GM12878 (cell line): ENCODE results near the gene CDX1. TPM values are rescaled to one million over a fixed set of nuclear protein-coding genes. Genes with fewer than 3 reads are reported as not detected.

ENCODE experiments used
- ATAC-seq: fragments of 200-7000 bp; cut with Tn5 transposase; 3 replicates; pipeline ENCODE4 v1.9.1; 2020; ENCODE audit warnings: mild to moderate bottlenecking, moderate library complexity
- BruUV-seq: library from RNA; stranded (reverse); fragments of 400-500 nt; replicated peaks from 2 replicates; lab custom pipeline; 2021; lab: Mats Ljungman, UMichigan
- CTCF ChIA-PET: fragments of 300-600 bp; sonication (Branson Sonifier 250); formaldehyde crosslinking; extraction: SDS; loops from one replicate; lab custom pipeline; 2021; ENCODE audit warnings: inconsistent platforms; lab: Yijun Ruan, JAX
- POLR2A ChIA-PET: fragments of 350-600 bp; formaldehyde crosslinking; extraction: SDS; loops from one replicate; lab custom pipeline; 2021; ENCODE audit warnings: inconsistent platforms; lab: Charles Lee
- RAD21 ChIA-PET: fragments of 300-600 bp; sonication (Branson Sonifier 250); formaldehyde crosslinking; loops from one replicate; lab custom pipeline; 2023; ENCODE audit warnings: antibody characterized with exemption; ENCODE audit not compliant: unreplicated experiment; lab: Charles Lee
- SMC1A ChIA-PET: fragments of 300-600 bp; sonication (Branson Sonifier 250); formaldehyde crosslinking; loops from one replicate; lab custom pipeline; 2023; ENCODE audit not compliant: unreplicated experiment, uncharacterized antibody; lab: Charles Lee
- DNase-seq: peaks from one replicate; pipeline ENCODE4 v3.0.0-alpha.2; 2011; ENCODE audit warnings: low read depth, low spot score
- FAIRE-seq: peaks from 3 replicates; lab custom pipeline; 2011; peaks lifted over from hg19 to GRCh38; lab: Jason Lieb, UNC
- H2AFZ ChIP-seq: 2 replicates; pipeline ENCODE4 v1.6.0; 2011; ENCODE audit warnings: low read depth, low read length, control low read depth; ENCODE audit not compliant: control insufficient read depth
- H3K27ac ChIP-seq: 2 replicates; pipeline ENCODE4 v1.5.1; 2011; ENCODE audit warnings: control low read depth; ENCODE audit not compliant: control insufficient read depth, insufficient read depth
- H3K27me3 ChIP-seq, 2 experiments: replicated peaks in 1 of 2; 2 replicates each; pipeline versions ENCODE4 v1.6.0 to v1.6.1; 2011; ENCODE audit warnings: low read length in 1 of 2; ENCODE audit not compliant: control insufficient read depth in 2 of 2, insufficient read depth in 2 of 2
- H3K36me3 ChIP-seq, 2 experiments: 2 replicates each; pipeline ENCODE4 v1.5.1; 2011; ENCODE audit warnings: low read length in 1 of 2; ENCODE audit not compliant: control insufficient read depth in 2 of 2, insufficient read depth in 2 of 2
- H3K4me1 ChIP-seq: 2 replicates; pipeline ENCODE4 v1.6.1; 2011; ENCODE audit warnings: mild to moderate bottlenecking, low read length, moderate library complexity, mixed read lengths; ENCODE audit not compliant: control insufficient read depth, insufficient read depth
- H3K4me2 ChIP-seq: 2 replicates; pipeline ENCODE4 v1.6.0; 2011; ENCODE audit warnings: control low read depth; ENCODE audit not compliant: control insufficient read depth, insufficient read depth
- H3K4me3 ChIP-seq: fragments of 200-600 bp; sonication (generic); 2 replicates; pipeline ENCODE4 v1.5.1; 2016
- H3K79me2 ChIP-seq: 2 replicates; pipeline ENCODE4 v1.6.0; 2011; ENCODE audit warnings: low read length; ENCODE audit not compliant: control insufficient read depth, insufficient read depth
- H3K9ac ChIP-seq: 2 replicates; pipeline ENCODE4 v1.8.0; 2011; ENCODE audit warnings: low read length, control low read depth, mixed read lengths; ENCODE audit not compliant: control insufficient read depth, insufficient read depth
- H3K9me3 ChIP-seq: replicated peaks from 3 replicates; pipeline ENCODE4 v1.5.1; 2011; ENCODE audit warnings: mild to moderate bottlenecking, low read length; ENCODE audit not compliant: control insufficient read depth, insufficient read depth
- H4K20me1 ChIP-seq: 2 replicates; pipeline ENCODE4 v1.6.0; 2011; ENCODE audit not compliant: control insufficient read depth, insufficient read depth
- BMI1 ChIP-seq: fragments of 450-650 bp; IDR thresholded peaks from 2 replicates; pipeline ENCODE4 v1.6.1; 2016; ENCODE audit warnings: mild to moderate bottlenecking, moderate library complexity, borderline replicate concordance
- DPF2 ChIP-seq: fragments of 450-650 bp; IDR thresholded peaks from 2 replicates; pipeline ENCODE4 v1.6.1; 2017; ENCODE audit warnings: mild to moderate bottlenecking
- HDAC2 ChIP-seq: fragments of 200-600 bp; sonication (generic); IDR thresholded peaks from 2 replicates; pipeline ENCODE4 v1.6.1; 2017
- LARP7 ChIP-seq: fragments of 450-650 bp; IDR thresholded peaks from 2 replicates; pipeline ENCODE4 v1.6.1; 2017; ENCODE audit warnings: mild to moderate bottlenecking
- PKNOX1 ChIP-seq: fragments of 450-650 bp; IDR thresholded peaks from 2 replicates; pipeline ENCODE4 v1.6.1; 2016; ENCODE audit warnings: mild to moderate bottlenecking
- POLR2AphosphoS5 ChIP-seq: IDR thresholded peaks from 2 replicates; pipeline ENCODE4 v1.6.1; 2011; ENCODE audit warnings: mild to moderate bottlenecking, low read length, inconsistent platforms
- RAD51 ChIP-seq: fragments of 450-650 bp; IDR thresholded peaks from 2 replicates; pipeline ENCODE4 v1.6.1; 2016; ENCODE audit warnings: moderate library complexity, mild to moderate bottlenecking, inconsistent platforms
- RBBP5 ChIP-seq: fragments of 200-600 bp; sonication (generic); conservative IDR thresholded peaks from 2 replicates; pipeline ENCODE4 v1.6.1; 2016
- RCOR1 ChIP-seq: conservative IDR thresholded peaks from 2 replicates; pipeline ENCODE4 v1.6.1; 2012; ENCODE audit warnings: low read depth, low read length, improper control_type of control experiment
- SRF ChIP-seq, 2 experiments: IDR thresholded peaks; 2 replicates each; pipeline ENCODE4 v1.6.1; 2011; ENCODE audit warnings: low read depth in 2 of 2, low read length in 2 of 2, mild to moderate bottlenecking in 1 of 2, moderate library complexity in 1 of 2
- USF1 ChIP-seq: IDR thresholded peaks from 2 replicates; pipeline ENCODE4 v1.6.1; 2011; ENCODE audit warnings: borderline replicate concordance, low read depth, mild to moderate bottlenecking, moderate library complexity, mixed read lengths, low read length; ENCODE audit not compliant: insufficient read depth; ENCODE audit errors: extremely low read length
- ZBTB40 ChIP-seq: fragments of 450-650 bp; IDR thresholded peaks from 2 replicates; pipeline ENCODE4 v1.6.1; 2016; ENCODE audit warnings: mild to moderate bottlenecking, moderate library complexity, borderline replicate concordance
- ZSCAN29 ChIP-seq: fragments of 450-650 bp; IDR thresholded peaks from 2 replicates; pipeline ENCODE4 v1.6.1; 2017; ENCODE audit warnings: mild to moderate bottlenecking, moderate library complexity
- WGBS: methylation state at CpG from one replicate; pipeline ENCODE4 v1.1.6; 2016; ENCODE audit warnings: low lambda C conversion rate; ENCODE audit not compliant: insufficient replicate concordance, insufficient coverage; ENCODE audit errors: missing lambda C conversion rate; 5-methylcytosine and 5-hydroxymethylcytosine counted together
- in situ Hi-C: fragments of 300-500 bp; cut with MboI; formaldehyde crosslinking; loops from 9 replicates; pipeline ENCODE4 v1.14.3; 2018; ENCODE audit warnings: mixed read lengths
- intact Hi-C: fragments of 100-400 bp; cut with micrococcal nuclease; formaldehyde crosslinking; loops from one replicate; pipeline ENCODE4 v1.14.2; 2022; ENCODE audit not compliant: unreplicated experiment
- polyA plus RNA-seq, 11 experiments: library from polyadenylated mRNA; depleted of rRNA in 4 of 11; unstranded in 6 of 11; stranded (reverse) in 5 of 11; fragments of >200 nt; fragmentation: Nextera tagmentation in 4 of 11; fragmentation: Illumina TruSeq in 1 of 11; extraction: Ambion mirVana in 4 of 11; extraction: Trizol in 1 of 11; gene quantifications; 1 replicate in 1 of 11; 2 replicates in 10 of 11; pipeline versions ENCODE4 v1.2.1 to v1.2.3, GENCODE V29; 2011 to 2016; ENCODE audit warnings: inconsistent platforms in 2 of 11, missing spikeins in 2 of 11, low read depth in 1 of 11
- total RNA-seq, 4 experiments: library from RNA; depleted of rRNA in 3 of 4; stranded (reverse); fragments of >200 nt in 3 of 4; fragmentation: Illumina TruSeq in 1 of 4; extraction: Trizol in 1 of 4; gene quantifications; 2 replicates each; pipeline versions ENCODE4 v1.2.1 to v1.2.3, GENCODE V29; 2013 to 2021

Gene CDX1
- total and polyA plus RNA-seq, 10 of the 15 experiments (the other 5 are each of a cell fraction or from before 2014, with no cell fraction given) = not detected

- no peak for TF ChIP-seq RAD51
- no peak for TF ChIP-seq RBBP5
- TF ChIP-seq USF1 = no peak
- no peak for TF ChIP-seq RCOR1
- no peak for TF ChIP-seq LARP7
- no peak for TF ChIP-seq ZSCAN29
- TF ChIP-seq, all 136 proteins: peak for 0
Observed at GRCh38 chr5:150134198-150134588, 32.4 kb upstream of the CDX1 start (continued).

GRCh38 chr5:150135557-150136304 is 30.8 kb upstream of the CDX1 start:
- Histone ChIP-seq H3K4me2 (no peak overlapping the region), H3K9me3 (no peaks in the 10 kb centered on the region), H4K20me1 (no peaks in the 10 kb centered on the region), H3K36me3 (no peaks in the 10 kb centered on the region), H3K4me1 (no peaks in the 10 kb centered on the region), H3K79me2 (no peaks in the 10 kb centered on the region), H3K27ac (no peak overlapping the region), H2AFZ (no peak overlapping the region), H3K9ac (no peak overlapping the region), H3K4me3 (no peak overlapping the region), H3K27me3 (no peaks in the 10 kb centered on the region)
- ChIA-PET POLR2A (no interaction called here), SMC1A (no interaction called here), RAD21 (interaction anchor here (0.6 kb wide), 1 partner anchor 16 kb away, joined by 4 read pairs; no protein-coding TSS in a partner anchor), CTCF (interaction anchor here (0.9 to 4.0 kb wide), 7 partner anchors 13 to 215 kb away, joined by 3 to 13 read pairs (median 6); partner anchors contain the start of gene PDGFRB)
- ATAC-seq = no peak
- no TSS peak for BruUV-seq
- in situ Hi-C loops (no loop called here), intact Hi-C loops (no loop called here)
- no peak for FAIRE-seq
- no peak for DNase-seq
- 30% methylated on average over 21 of the region's 21 CpGs for WGBS
- TF ChIP-seq HDAC2 (no peak), BMI1 (no peak), POLR2AphosphoS5 (no peak), DPF2 (no peak), PKNOX1 (no peak), USF1 (no peak), SRF (IDR thresholded peaks at IDR 0.05; ENCODE audit: low read depth in 2 of 2, low read length in 2 of 2) (no peak), ZBTB40 (no peak)
